ENCODE results near the gene LRRN3. TPM values are rescaled to one million over a fixed set of nuclear protein-coding genes. Genes with fewer than 3 reads are reported as not detected.

Gene LRRN3
- polyA plus RNA-seq, 2 of the 4 experiments (the other 2 are of a cell fraction), result 0.05 to 0.06 TPM

GRCh38 chr7:111107579-111107978 lies 16.7 kb downstream of the LRRN3 start:
- peak overlapping the region; percentile 46 for H3K4me2 ChIP-seq
- 46% methylated on average over 1 of the region's 1 CpG for WGBS (ENCODE audit: missing lambda C conversion rate)
- FAIRE-seq, result no peak
- H3K9me3 ChIP-seq, result no peaks in the 10 kb centered on the region
- CTCF ChIA-PET, result interaction anchor here (2.0 kb wide), 1 partner anchor 9 kb away, joined by 6 read pairs; no protein-coding TSS in a partner anchor
- H3K4me3 ChIP-seq, result no peak overlapping the region
- H3K4me1 ChIP-seq, result peaks cover 26% of the 10 kb centered on the region
- no peak for DNase-seq (ENCODE audit: low read depth in 1 of 2, low spot score in 1 of 2)
- H3K27ac ChIP-seq, result peak overlapping the region; percentile 1 to 23; a peak in 2 of 6 replicates
- no peak for ATAC-seq
- POLR2A ChIA-PET, result no interaction called here
- TF ChIP-seq EHF (CRISPR knock-in tag; IDR thresholded peaks at IDR 0.05), result no peak
- TF ChIP-seq HOXB13 (CRISPR knock-in tag; IDR thresholded peaks at IDR 0.05; ENCODE audit: low read depth), result no peak
- TF ChIP-seq CTCF (IDR thresholded peaks at IDR 0.05), result no peak
- TF ChIP-seq CEBPB (IDR thresholded peaks at IDR 0.05), result peak in 1 of 2 experiments; percentile 55; a peak in 2 of 4 replicates

- CTCF ChIA-PET, result interaction anchor here (2.0 kb wide), 1 partner anchor 9 kb away, joined by 6 read pairs; no protein-coding TSS in a partner anchor
- POLR2A ChIA-PET, result no interaction called here
- WGBS (ENCODE audit: missing lambda C conversion rate), result 95% methylated on average over 1 of the region's 1 CpG
- Histone ChIP-seq H3K4me2 (peak overlapping the region; percentile 46), H3K4me1 (peaks cover 30% of the 10 kb centered on the region), H3K4me3 (no peak overlapping the region), H3K27ac (peak overlapping the region; percentile 1 to 23; a peak in 2 of 6 replicates), H3K9me3 (no peaks in the 10 kb centered on the region)
- ATAC-seq, result no peak
- no peak for FAIRE-seq
- no peak for DNase-seq (ENCODE audit: low read depth in 1 of 2, low spot score in 1 of 2)
- TF ChIP-seq BHLHE40 (IDR thresholded peaks at IDR 0.05; ENCODE audit: low read depth, low read length) (no peak), USF2 (IDR thresholded peaks at IDR 0.05) (no peak), GATA3 (IDR thresholded peaks at IDR 0.05; ENCODE audit: borderline replicate concordance) (0 out of 2 replicates have a peak, but pooled peaks have one; percentile 19)
Measured at GRCh38 chr7:111108000-111108399, 17.1 kb downstream of the LRRN3 start.

- DNase-seq (ENCODE audit: low read depth in 1 of 2, low spot score in 1 of 2) (no peak), FAIRE-seq (no peak), ATAC-seq (no peak)
- TF ChIP-seq CEBPB (IDR thresholded peaks at IDR 0.05) (peak in 1 of 2 experiments; percentile 35; a peak in 1 of 4 replicates), FOSL2 (IDR thresholded peaks at IDR 0.05) (no peak), FOSL2 (CRISPR knock-in tag; IDR thresholded peaks at IDR 0.05) (peak; percentile 49), CBX8 (IDR thresholded peaks at IDR 0.05) (no peak)
- 61% methylated on average over 3 of the region's 3 CpGs for WGBS (ENCODE audit: missing lambda C conversion rate)
- CTCF ChIA-PET, result interaction anchor here (2.0 kb wide), 1 partner anchor 10 kb away, joined by 6 read pairs; no protein-coding TSS in a partner anchor
- no peaks in the 10 kb centered on the region for H3K9me3 ChIP-seq
- H3K4me2 ChIP-seq, result peak overlapping the region; percentile 46
- POLR2A ChIA-PET, result no interaction called here
- peaks cover 35% of the 10 kb centered on the region for H3K4me1 ChIP-seq
- H3K4me3 ChIP-seq, result no peak overlapping the region
- H3K27ac ChIP-seq, result no peak overlapping the region; a peak in 1 of 6 replicates
Measured at GRCh38 chr7:111108496-111108895, 17.6 kb downstream of the LRRN3 start.

DNA sequence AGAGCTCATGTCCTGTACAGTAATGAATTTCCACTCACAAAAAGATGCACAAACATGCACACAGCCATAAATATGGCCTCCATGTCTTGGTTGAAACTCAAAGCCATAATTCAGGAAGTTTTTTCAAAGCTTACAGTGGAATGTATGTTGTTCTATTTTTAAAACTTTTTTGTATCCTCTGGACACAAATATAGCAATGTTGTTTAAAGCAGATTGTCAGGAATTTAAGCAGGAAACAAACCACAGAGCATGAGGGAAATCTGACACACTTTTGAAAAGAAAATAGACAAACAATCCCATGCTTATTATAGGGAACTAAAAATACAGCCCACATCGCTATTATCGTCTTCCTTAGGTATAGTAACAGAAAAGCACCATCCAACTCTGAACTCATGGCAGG lies 21.5 kb downstream of the LRRN3 start:
- ATAC-seq (no peak), DNase-seq (ENCODE audit: low read depth in 1 of 2, low spot score in 1 of 2) (no peak), FAIRE-seq (no peak)
- 89% methylated on average over 2 of the region's 2 CpGs for WGBS (ENCODE audit: missing lambda C conversion rate)
- no peak overlapping the region for H3K4me2 ChIP-seq
- H3K9me3 ChIP-seq, result no peaks in the 10 kb centered on the region
- POLR2A ChIA-PET, result no interaction called here
- CTCF ChIA-PET, result interaction anchor here (1.5 kb wide), 1 partner anchor 14 kb away, joined by 5 read pairs; no protein-coding TSS in a partner anchor
- peaks cover 44% of the 10 kb centered on the region for H3K4me1 ChIP-seq
- H3K4me3 ChIP-seq, result no peak overlapping the region
- peak overlapping the region in 1 of 2 experiments; percentile 45; a peak in 2 of 6 replicates for H3K27ac ChIP-seq
- TF ChIP-seq MAX (IDR thresholded peaks at IDR 0.05) (no peak), CTCF (IDR thresholded peaks at IDR 0.05) (no peak), ZNF302 (CRISPR knock-in tag; IDR thresholded peaks at IDR 0.05) (no peak), NFE2L2 (conservative IDR thresholded peaks at IDR 0.05; ENCODE audit: low read length) (no peak), JUNB (IDR thresholded peaks at IDR 0.05) (no peak), HOXA7 (CRISPR knock-in tag; IDR thresholded peaks at IDR 0.05) (no peak), HEYL (CRISPR knock-in tag; IDR thresholded peaks at IDR 0.05) (no peak), HOXB5 (CRISPR knock-in tag; IDR thresholded peaks at IDR 0.05) (no peak), ZC3H11A (IDR thresholded peaks at IDR 0.05) (no peak), ZFP36 (IDR thresholded peaks at IDR 0.05; ENCODE audit: borderline replicate concordance, partially characterized antibody) (no peak), EHMT2 (IDR thresholded peaks at IDR 0.05; ENCODE audit: low read depth) (no peak), NPAS2 (CRISPR knock-in tag; IDR thresholded peaks at IDR 0.05; ENCODE audit: borderline replicate concordance) (no peak), SMC3 (IDR thresholded peaks at IDR 0.05) (no peak), JUN (IDR thresholded peaks at IDR 0.05) (no peak), CBX8 (IDR thresholded peaks at IDR 0.05) (no peak), GATA3 (IDR thresholded peaks at IDR 0.05; ENCODE audit: borderline replicate concordance) (no peak)
- TF ChIP-seq, protein P1, sequence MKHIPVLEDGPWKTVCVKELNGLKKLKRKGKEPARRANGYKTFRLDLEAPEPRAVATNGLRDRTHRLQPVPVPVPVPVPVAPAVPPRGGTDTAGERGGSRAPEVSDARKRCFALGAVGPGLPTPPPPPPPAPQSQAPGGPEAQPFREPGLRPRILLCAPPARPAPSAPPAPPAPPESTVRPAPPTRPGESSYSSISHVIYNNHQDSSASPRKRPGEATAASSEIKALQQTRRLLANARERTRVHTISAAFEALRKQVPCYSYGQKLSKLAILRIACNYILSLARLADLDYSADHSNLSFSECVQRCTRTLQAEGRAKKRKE (CRISPR knock-in tag; IDR thresholded peaks at IDR 0.05; ENCODE audit: low read depth), result no peak
- TF ChIP-seq, protein P2, sequence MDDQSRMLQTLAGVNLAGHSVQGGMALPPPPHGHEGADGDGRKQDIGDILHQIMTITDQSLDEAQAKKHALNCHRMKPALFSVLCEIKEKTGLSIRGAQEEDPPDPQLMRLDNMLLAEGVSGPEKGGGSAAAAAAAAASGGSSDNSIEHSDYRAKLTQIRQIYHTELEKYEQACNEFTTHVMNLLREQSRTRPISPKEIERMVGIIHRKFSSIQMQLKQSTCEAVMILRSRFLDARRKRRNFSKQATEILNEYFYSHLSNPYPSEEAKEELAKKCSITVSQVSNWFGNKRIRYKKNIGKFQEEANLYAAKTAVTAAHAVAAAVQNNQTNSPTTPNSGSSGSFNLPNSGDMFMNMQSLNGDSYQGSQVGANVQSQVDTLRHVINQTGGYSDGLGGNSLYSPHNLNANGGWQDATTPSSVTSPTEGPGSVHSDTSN (IDR thresholded peaks at IDR 0.05), result no peak
